Measurements from ENCODE around the gene PLCD1.
A peak's percentile ranks its signal among the peaks of the same experiment; 100 is the strongest.
"Not testable (repeated sequence)": the region's sequence is repeated elsewhere in the genome, so short reads cannot be mapped to it uniquely, and the experiment has no call there.

Gene PLCD1

GRCh38 chr3:37997791-37998370 lies 31.6 kb downstream of the PLCD1 start:
- no peak for DNase-seq

- DNase-seq = no peak
Observed at GRCh38 chr3:37997342-37997741, 32.1 kb downstream of the PLCD1 start.

GRCh38 chr3:37996785-37997301 lies 32.6 kb downstream of the PLCD1 start:
- peak; percentile 80 for DNase-seq

GRCh38 chr3:37995652-37996641 lies 33.5 kb downstream of the PLCD1 start:
- no peak for DNase-seq

- DNase-seq = no peak
Observed at GRCh38 chr3:37994639-37994972, 34.8 kb downstream of the PLCD1 start.

- peak; percentile 54 for DNase-seq
Observed at GRCh38 chr3:37993820-37994638, 35.4 kb downstream of the PLCD1 start.

- no peak for DNase-seq
Observed at GRCh38 chr3:37993460-37993819, 36.0 kb downstream of the PLCD1 start.

- no peak for DNase-seq
Observed at GRCh38 chr3:37993067-37993455, 36.4 kb downstream of the PLCD1 start.

- DNase-seq = no peak
Observed at GRCh38 chr3:37992271-37993066, 37.0 kb downstream of the PLCD1 start.

- DNase-seq = no peak
Observed at GRCh38 chr3:37991823-37992222, 37.6 kb downstream of the PLCD1 start.

GRCh38 chr3:37991109-37991508 lies 38.3 kb downstream of the PLCD1 start:
- no peak for DNase-seq

GRCh38 chr3:37990527-37990926 lies 38.9 kb downstream of the PLCD1 start, which contains the start of gene VILL:
VILL (plus strand) TSS chr3:37990786; CDS start chr3:37993673, 2,887 bp downstream.
- DNase-seq = no peak

- DNase-seq = no peak
Observed at GRCh38 chr3:37989821-37990480, 39.5 kb downstream of the PLCD1 start.

- no peak for DNase-seq
Observed at GRCh38 chr3:37988931-37989525, 40.4 kb downstream of the PLCD1 start.

GRCh38 chr3:37988376-37988775 lies 41.1 kb downstream of the PLCD1 start:
- DNase-seq = not testable (repeated sequence)

- DNase-seq = no peak
Observed at GRCh38 chr3:37987751-37988179, 41.7 kb downstream of the PLCD1 start.

GRCh38 chr3:37987315-37987697 lies 42.1 kb downstream of the PLCD1 start:
- no peak for DNase-seq

- DNase-seq = no peak
Observed at GRCh38 chr3:37986479-37987314, 42.7 kb downstream of the PLCD1 start.

- DNase-seq = no peak
Observed at GRCh38 chr3:37985637-37986320, 43.7 kb downstream of the PLCD1 start.

- no peak for DNase-seq
Observed at GRCh38 chr3:37984596-37984995, 44.8 kb downstream of the PLCD1 start.

Measured in CD4-positive, alpha-beta T cell treated with Interferon gamma for 1 hour (primary cell).